C4-2B (cell line): ENCODE results near the gene SMTNL2.
"Not testable (repeated sequence)": the region's sequence is repeated elsewhere in the genome, so short reads cannot be mapped to it uniquely, and the experiment has no call there.

Experiments used
- ZFX ChIP-seq: fragments of 450-650 bp; IDR thresholded peaks from 2 replicates; pipeline ENCODE4 v1.6.1; 2017
- TF ChIP-seq, protein P1 (sequence below): fragments of 450-650 bp; conservative IDR thresholded peaks from 2 replicates; pipeline ENCODE4 v1.5.1; 2017; ENCODE audit warnings: mild to moderate bottlenecking

GRCh38 chr17:4639301-4640059 lies 55.2 kb downstream of the SMTNL2 start:
- TF ChIP-seq, protein P1, sequence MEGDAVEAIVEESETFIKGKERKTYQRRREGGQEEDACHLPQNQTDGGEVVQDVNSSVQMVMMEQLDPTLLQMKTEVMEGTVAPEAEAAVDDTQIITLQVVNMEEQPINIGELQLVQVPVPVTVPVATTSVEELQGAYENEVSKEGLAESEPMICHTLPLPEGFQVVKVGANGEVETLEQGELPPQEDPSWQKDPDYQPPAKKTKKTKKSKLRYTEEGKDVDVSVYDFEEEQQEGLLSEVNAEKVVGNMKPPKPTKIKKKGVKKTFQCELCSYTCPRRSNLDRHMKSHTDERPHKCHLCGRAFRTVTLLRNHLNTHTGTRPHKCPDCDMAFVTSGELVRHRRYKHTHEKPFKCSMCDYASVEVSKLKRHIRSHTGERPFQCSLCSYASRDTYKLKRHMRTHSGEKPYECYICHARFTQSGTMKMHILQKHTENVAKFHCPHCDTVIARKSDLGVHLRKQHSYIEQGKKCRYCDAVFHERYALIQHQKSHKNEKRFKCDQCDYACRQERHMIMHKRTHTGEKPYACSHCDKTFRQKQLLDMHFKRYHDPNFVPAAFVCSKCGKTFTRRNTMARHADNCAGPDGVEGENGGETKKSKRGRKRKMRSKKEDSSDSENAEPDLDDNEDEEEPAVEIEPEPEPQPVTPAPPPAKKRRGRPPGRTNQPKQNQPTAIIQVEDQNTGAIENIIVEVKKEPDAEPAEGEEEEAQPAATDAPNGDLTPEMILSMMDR = not testable (repeated sequence)
- 0 out of 2 replicates have a peak, but pooled peaks have one; percentile 8 for TF ChIP-seq ZFX
